ENCODE measurements around the gene PGM3.

GRCh38 chr6:83167726-83168278 lies 25.3 kb downstream of the PGM3 start:
- no peak for TF ChIP-seq HDGF (IDR thresholded peaks at IDR 0.05; ENCODE audit: borderline replicate concordance)
- no peak for TF ChIP-seq SP1 (IDR thresholded peaks at IDR 0.05)
- no peak for TF ChIP-seq ELF4 (IDR thresholded peaks at IDR 0.05)
- TF ChIP-seq FOXM1 (IDR thresholded peaks at IDR 0.05; ENCODE audit: borderline replicate concordance): no peak
- no peak for TF ChIP-seq TARDBP (IDR thresholded peaks at IDR 0.05)
- TF ChIP-seq L3MBTL2 (conservative IDR thresholded peaks at IDR 0.05): no peak
- no peak for TF ChIP-seq PKNOX1 (IDR thresholded peaks at IDR 0.05)
- no peak for TF ChIP-seq FOXK2 (IDR thresholded peaks at IDR 0.05)
- no peak for TF ChIP-seq FOXA1 (IDR thresholded peaks at IDR 0.05)
- no peak for TF ChIP-seq SUZ12 (IDR thresholded peaks at IDR 0.05)
- TF ChIP-seq CTBP1 (IDR thresholded peaks at IDR 0.05; ENCODE audit: borderline replicate concordance): no peak
- no peak for TF ChIP-seq BHLHE40 (IDR thresholded peaks at IDR 0.05; ENCODE audit: borderline replicate concordance)
- TF ChIP-seq ARNT (IDR thresholded peaks at IDR 0.05): no peak
- no peak for TF ChIP-seq ZNF384 (IDR thresholded peaks at IDR 0.05)

Measured in HEK293T (cell line).